HCT116 (cell line): ENCODE measurements around the gene MSRB3.

Experiments used
- JUND ChIP-seq: IDR thresholded peaks from 2 replicates; pipeline ENCODE4 v1.6.1; 2012
- POLR2A ChIP-seq: IDR thresholded peaks from 2 replicates; pipeline ENCODE4 v1.7.0; 2011; ENCODE audit warnings: borderline replicate concordance; ENCODE audit not compliant: insufficient read depth, insufficient read length; ENCODE audit errors: extremely low read depth
- TF ChIP-seq, protein P1 (sequence below), 3 experiments: fragments of 200-600 bp in 1 of 3; sonication (generic) in 1 of 3; IDR thresholded peaks in 2 of 3; conservative IDR thresholded peaks in 1 of 3; 2 replicates each; pipeline ENCODE4 v1.5.1; 2012 to 2017; ENCODE audit warnings: low read depth in 2 of 3, low read length in 2 of 3, antibody characterized with exemption in 1 of 3, borderline replicate concordance in 1 of 3, control low read depth in 1 of 3, mild to moderate bottlenecking in 1 of 3, mixed read lengths in 1 of 3, mixed run types in 1 of 3, moderate library complexity in 1 of 3; ENCODE audit not compliant: insufficient read depth in 1 of 3
- TF ChIP-seq, protein P2 (sequence below): IDR thresholded peaks from 2 replicates; pipeline ENCODE4 v1.6.1; 2012
- TF ChIP-seq, protein P3 (sequence below): IDR thresholded peaks from 2 replicates; pipeline ENCODE4 v1.6.1; 2011; ENCODE audit warnings: mild to moderate bottlenecking, low read length, moderate library complexity; ENCODE audit not compliant: insufficient replicate concordance; ENCODE audit errors: extremely low read depth

DNA sequence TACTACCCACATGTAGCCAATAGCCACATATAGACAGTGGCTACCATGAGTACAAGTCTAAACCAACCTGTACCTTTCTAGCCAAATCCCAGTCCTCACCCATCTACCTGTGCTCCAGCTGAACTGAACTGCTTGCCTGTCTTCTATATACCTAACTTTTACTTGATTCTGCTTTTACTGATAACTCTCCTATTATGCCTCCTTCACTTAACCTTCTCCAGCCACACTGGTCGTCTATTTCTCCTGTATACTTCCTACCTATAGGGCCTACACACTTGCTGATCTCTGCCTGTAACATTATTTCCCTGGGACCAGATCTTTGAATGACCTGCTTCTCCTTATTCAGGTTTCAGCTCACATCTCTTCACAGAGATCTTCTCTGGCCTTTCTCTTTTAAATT lies 26.0 kb upstream of the MSRB3 start:
- TF ChIP-seq POLR2A, result no peak
- TF ChIP-seq, protein P1, sequence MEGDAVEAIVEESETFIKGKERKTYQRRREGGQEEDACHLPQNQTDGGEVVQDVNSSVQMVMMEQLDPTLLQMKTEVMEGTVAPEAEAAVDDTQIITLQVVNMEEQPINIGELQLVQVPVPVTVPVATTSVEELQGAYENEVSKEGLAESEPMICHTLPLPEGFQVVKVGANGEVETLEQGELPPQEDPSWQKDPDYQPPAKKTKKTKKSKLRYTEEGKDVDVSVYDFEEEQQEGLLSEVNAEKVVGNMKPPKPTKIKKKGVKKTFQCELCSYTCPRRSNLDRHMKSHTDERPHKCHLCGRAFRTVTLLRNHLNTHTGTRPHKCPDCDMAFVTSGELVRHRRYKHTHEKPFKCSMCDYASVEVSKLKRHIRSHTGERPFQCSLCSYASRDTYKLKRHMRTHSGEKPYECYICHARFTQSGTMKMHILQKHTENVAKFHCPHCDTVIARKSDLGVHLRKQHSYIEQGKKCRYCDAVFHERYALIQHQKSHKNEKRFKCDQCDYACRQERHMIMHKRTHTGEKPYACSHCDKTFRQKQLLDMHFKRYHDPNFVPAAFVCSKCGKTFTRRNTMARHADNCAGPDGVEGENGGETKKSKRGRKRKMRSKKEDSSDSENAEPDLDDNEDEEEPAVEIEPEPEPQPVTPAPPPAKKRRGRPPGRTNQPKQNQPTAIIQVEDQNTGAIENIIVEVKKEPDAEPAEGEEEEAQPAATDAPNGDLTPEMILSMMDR (IDR thresholded peaks at IDR 0.05 in 2 of 3, conservative IDR thresholded peaks at IDR 0.05 in 1 of 3; ENCODE audit: borderline replicate concordance in 1 of 3, insufficient read depth in 1 of 3, low read depth in 2 of 3, low read length in 2 of 3), result no peak
- TF ChIP-seq JUND, result no peak
- TF ChIP-seq, protein P2, sequence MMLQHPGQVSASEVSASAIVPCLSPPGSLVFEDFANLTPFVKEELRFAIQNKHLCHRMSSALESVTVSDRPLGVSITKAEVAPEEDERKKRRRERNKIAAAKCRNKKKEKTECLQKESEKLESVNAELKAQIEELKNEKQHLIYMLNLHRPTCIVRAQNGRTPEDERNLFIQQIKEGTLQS, result no peak
- TF ChIP-seq, protein P3, sequence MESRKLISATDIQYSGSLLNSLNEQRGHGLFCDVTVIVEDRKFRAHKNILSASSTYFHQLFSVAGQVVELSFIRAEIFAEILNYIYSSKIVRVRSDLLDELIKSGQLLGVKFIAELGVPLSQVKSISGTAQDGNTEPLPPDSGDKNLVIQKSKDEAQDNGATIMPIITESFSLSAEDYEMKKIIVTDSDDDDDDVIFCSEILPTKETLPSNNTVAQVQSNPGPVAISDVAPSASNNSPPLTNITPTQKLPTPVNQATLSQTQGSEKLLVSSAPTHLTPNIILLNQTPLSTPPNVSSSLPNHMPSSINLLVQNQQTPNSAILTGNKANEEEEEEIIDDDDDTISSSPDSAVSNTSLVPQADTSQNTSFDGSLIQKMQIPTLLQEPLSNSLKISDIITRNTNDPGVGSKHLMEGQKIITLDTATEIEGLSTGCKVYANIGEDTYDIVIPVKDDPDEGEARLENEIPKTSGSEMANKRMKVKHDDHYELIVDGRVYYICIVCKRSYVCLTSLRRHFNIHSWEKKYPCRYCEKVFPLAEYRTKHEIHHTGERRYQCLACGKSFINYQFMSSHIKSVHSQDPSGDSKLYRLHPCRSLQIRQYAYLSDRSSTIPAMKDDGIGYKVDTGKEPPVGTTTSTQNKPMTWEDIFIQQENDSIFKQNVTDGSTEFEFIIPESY, result no peak
